ENCODE data around the gene CNPY1.

DNA sequence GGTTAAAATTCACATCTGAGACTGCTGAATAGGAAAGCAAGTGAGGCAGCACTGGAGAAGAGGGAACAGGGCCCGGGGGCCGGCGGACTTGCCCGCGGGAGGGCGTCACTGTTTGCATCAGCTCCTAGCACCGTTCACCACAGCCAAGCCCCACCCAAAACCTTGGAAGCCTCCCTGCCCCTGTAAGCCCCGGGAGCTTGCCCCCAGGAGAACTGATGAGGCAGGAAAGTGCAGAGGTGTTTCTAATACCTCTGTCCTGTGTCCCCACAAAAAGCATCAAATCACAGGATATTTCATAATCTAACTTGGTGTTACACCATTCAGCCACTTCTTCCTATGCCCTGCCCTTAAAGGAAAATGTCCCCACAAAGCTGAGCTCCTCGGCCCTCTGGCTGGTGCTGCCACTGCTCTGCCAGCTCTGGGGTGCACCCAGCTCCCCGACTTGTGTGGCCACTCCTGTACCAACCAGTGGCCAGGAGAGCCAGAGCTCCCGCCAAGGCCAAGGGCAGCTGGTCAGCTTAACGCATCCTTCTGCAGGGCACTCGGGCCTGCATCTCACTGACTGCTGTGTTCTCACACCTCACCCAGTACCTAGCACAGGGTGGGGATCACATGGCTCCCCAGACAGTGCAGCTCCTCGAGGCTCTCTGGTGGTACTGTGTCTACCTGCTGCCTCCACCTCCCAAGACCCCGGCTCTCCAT lies 47.3 kb upstream of the CNPY1 start:
- no peak for TF ChIP-seq EZH2 (IDR thresholded peaks at IDR 0.05; ENCODE audit: insufficient read depth, low read length)
- TF ChIP-seq, protein P1, sequence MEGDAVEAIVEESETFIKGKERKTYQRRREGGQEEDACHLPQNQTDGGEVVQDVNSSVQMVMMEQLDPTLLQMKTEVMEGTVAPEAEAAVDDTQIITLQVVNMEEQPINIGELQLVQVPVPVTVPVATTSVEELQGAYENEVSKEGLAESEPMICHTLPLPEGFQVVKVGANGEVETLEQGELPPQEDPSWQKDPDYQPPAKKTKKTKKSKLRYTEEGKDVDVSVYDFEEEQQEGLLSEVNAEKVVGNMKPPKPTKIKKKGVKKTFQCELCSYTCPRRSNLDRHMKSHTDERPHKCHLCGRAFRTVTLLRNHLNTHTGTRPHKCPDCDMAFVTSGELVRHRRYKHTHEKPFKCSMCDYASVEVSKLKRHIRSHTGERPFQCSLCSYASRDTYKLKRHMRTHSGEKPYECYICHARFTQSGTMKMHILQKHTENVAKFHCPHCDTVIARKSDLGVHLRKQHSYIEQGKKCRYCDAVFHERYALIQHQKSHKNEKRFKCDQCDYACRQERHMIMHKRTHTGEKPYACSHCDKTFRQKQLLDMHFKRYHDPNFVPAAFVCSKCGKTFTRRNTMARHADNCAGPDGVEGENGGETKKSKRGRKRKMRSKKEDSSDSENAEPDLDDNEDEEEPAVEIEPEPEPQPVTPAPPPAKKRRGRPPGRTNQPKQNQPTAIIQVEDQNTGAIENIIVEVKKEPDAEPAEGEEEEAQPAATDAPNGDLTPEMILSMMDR (IDR thresholded peaks at IDR 0.05; ENCODE audit: insufficient read depth, low read depth, low read length) = no peak
